Uterus (tissue), 2 donors: ENCODE results near the gene WDR76.

Source experiments
- CTCF ChIP-seq, 4 experiments: fragments of 200-600 bp in 2 of 4; fragments of 450-650 bp in 2 of 4; sonication (generic) in 2 of 4; IDR thresholded peaks; one replicate each; pipeline ENCODE4 v1.5.1; 2016 to 2019; ENCODE audit warnings: antibody characterized with exemption in 4 of 4, mild to moderate bottlenecking in 2 of 4, moderate library complexity in 1 of 4
- POLR2A ChIP-seq, 2 donors: fragments of 450-650 bp; IDR thresholded peaks; one replicate each; pipeline ENCODE4 v1.6.1; 2016; ENCODE audit warnings: antibody characterized with exemption in 2 of 2, mild to moderate bottlenecking in 1 of 2, moderate library complexity in 1 of 2

- peak in 1 of 4 experiments; percentile 2 for TF ChIP-seq CTCF (IDR thresholded peaks at IDR 0.05)
- TF ChIP-seq POLR2A (IDR thresholded peaks at IDR 0.05) = no peak
These were observed 33.9 kb upstream of the WDR76 start for GRCh38 chr15:43792761-43793476.
